GM15510 (cell line): ENCODE measurements around the gene UTP25.

Source experiments
- POLR2A ChIP-seq: IDR thresholded peaks from 3 replicates; pipeline ENCODE4 v1.6.1; 2011; ENCODE audit warnings: borderline replicate concordance; ENCODE audit not compliant: insufficient read length; ENCODE audit errors: extremely low read depth

Gene UTP25, protein sequence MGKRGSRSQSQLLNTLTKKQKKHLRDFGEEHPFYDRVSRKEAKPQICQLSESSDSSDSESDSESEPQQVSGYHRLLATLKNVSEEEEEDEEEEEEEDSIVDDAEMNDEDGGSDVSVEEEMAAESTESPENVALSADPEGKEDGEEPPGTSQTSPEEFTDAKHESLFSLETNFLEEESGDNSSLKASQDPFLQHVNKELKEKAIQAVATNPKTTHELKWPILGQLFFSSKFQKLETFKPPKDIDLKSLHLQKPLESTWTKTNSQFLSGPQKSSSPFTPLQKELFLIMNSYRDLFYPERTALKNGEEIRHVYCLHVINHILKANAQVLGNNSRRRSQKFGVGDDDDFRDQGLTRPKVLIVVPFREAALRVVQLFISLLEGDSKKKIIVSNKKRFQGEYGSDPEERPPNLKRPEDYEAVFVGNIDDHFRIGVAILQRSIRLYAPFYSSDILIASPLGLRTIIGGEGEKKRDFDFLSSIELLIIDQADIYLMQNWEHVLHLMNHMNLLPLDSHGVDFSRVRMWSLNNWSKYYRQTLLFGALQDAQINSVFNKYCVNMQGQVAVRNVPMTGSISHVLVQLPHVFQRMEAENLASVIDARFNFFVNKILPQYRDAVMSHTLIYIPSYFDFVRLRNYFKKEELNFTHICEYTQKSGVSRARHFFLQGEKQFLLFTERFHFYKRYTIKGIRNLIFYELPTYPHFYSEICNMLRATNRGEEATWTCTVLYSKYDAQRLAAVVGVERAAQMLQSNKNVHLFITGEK

DNA sequence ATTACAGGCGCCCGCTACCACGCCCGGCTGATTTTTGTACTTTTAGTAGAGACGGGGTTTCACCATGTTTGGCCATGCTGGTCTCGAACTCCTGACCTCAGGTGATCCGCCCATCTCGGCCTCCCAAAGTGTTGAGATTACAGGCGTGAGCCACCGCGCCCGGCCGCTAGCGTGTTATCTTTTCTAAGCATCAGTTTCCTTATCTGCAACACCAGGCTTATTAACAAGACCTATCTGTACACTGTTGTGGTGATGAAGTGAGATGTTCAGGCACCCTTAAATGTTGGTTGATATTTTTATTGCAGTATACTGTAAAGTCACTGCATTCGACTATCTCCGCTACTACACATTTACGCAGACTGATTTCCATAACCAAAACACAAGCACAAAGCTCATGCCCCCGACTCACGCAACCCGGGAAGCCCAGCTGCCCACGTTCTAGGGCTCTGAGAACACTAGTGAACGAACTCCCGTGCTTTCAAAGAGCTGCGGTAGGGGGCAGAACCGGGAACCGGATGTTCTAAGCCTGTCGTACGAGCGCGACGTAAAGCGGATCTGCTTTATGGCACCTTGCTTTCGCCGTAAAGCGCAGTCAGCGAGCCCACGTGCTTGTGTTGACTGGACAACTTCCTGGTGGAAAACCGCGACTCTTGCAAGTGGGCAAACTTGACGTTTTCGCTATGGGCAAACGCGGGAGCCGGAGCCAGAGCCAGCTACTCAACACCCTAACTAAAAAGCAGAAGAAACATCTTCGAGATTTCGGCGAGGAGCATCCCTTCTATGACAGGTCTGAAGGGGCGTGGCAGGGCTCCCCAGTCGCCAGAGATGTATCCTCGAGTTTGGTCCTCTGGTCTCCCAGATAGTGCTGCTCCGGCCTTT is at the start of gene UTP25:
TSS of gene UTP25 (plus strand) at position 589 of the 879 bp plus-strand sequence. CDS start at position 681, 92 bp downstream.
- peak; percentile 76 for TF ChIP-seq POLR2A

- no peak for TF ChIP-seq POLR2A
Measured at GRCh38 chr1:209778102-209778501, 49.7 kb upstream of the UTP25 start.

DNA sequence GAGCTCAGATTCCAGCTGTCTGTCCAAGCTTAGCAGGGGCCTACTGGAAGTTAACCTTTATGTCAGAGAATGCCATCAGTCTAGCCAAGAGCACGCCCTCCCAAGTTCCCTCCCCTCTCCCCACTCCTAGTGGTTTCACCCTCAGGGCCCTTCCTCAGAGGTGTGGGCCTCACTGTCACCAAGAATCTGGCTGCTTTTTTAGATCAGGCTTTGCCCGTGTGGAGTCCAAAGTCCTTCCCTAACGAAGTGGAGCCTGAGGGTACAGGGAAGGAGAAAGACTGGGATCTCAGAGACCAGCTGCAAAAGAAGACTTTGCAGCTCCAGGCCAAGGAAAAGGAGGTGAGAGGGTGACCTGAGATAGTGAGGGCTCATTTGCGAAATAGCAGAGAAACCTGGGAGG is 47.5 kb upstream of the UTP25 start:
- TF ChIP-seq POLR2A, result no peak

GRCh38 chr1:209783386-209783785 is 44.4 kb upstream of the UTP25 start:
- TF ChIP-seq POLR2A, result no peak

- TF ChIP-seq POLR2A, result peak; percentile 96
Measured at GRCh38 chr1:209784265-209785169, 43.3 kb upstream of the UTP25 start, which contains the start of gene C1orf74. TSS of gene C1orf74 (minus strand) at chr1:209784559. CDS start at chr1:209783634, 925 bp downstream.

- TF ChIP-seq POLR2A, result no peak
Measured at GRCh38 chr1:209785592-209785991, 42.2 kb upstream of the UTP25 start.

GRCh38 chr1:209786146-209786545 is 41.6 kb upstream of the UTP25 start:
- TF ChIP-seq POLR2A, result no peak

DNA sequence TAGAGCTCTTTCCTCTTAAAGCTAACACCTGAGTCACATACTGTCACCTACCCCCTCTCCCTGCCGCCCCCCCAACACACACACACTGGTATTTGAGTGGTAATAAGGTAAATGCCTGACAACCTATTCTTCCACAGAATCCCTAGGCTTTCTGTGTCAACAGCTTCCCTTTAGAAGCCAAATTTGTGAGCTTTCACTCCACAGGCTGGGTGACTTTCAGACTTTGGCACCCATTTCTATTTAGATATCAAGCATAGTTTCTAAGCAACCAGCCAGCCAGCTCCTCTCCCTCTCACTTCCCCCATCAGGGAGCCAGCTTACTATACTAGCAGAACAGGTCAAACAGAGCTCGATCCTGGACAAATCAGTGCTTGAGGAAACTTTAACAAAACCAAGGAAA is 40.2 kb upstream of the UTP25 start:
- no peak for TF ChIP-seq POLR2A

- no peak for TF ChIP-seq POLR2A
Measured at GRCh38 chr1:209789245-209789644, 38.5 kb upstream of the UTP25 start.

- no peak for TF ChIP-seq POLR2A
Measured at GRCh38 chr1:209790286-209791193, 37.2 kb upstream of the UTP25 start.

GRCh38 chr1:209791920-209792319 is 35.9 kb upstream of the UTP25 start:
- TF ChIP-seq POLR2A, result no peak

- no peak for TF ChIP-seq POLR2A
Measured at GRCh38 chr1:209797978-209798639, 29.7 kb upstream of the UTP25 start.
